SK-N-MC (cell line): ENCODE measurements around the gene PRDM16.
A peak's percentile ranks its signal among the peaks of the same experiment; 100 is the strongest.

Experiments
- EZH2 ChIP-seq: fragments of 200-600 bp; sonication (generic); IDR thresholded peaks from one replicate; pipeline ENCODE4 v1.6.1; 2017; ENCODE audit warnings: antibody characterized with exemption
- POLR2AphosphoS5 ChIP-seq: IDR thresholded peaks from 2 replicates; pipeline ENCODE4 v1.6.1; 2012; ENCODE audit warnings: mild to moderate bottlenecking, low read depth, low read length, borderline replicate concordance

GRCh38 chr1:3142751-3143150 is 73.7 kb downstream of the PRDM16 start:
- TF ChIP-seq EZH2 (peak; percentile 48), POLR2AphosphoS5 (no peak)
